OCI-LY7 (cell line): ENCODE measurements around the gene CALN1. TPM values are rescaled to one million over a fixed set of nuclear protein-coding genes. Genes with fewer than 3 reads are reported as not detected.

Experiments used
- BruUV-seq: library from RNA; stranded (reverse); fragments of 400-500 nt; replicated peaks from 2 replicates; lab custom pipeline; 2021; lab: Mats Ljungman, UMichigan
- CTCF ChIA-PET: fragments of 300-600 bp; sonication (Branson Sonifier 250); formaldehyde crosslinking; loops from one replicate; lab custom pipeline; 2022; ENCODE audit warnings: antibody characterized with exemption; ENCODE audit not compliant: unreplicated experiment; lab: Charles Lee
- POLR2A ChIA-PET: fragments of 300-600 bp; sonication (Branson Sonifier 250); formaldehyde crosslinking; loops from one replicate; lab custom pipeline; 2022; ENCODE audit warnings: antibody characterized with exemption; lab: Charles Lee
- DNase-seq: peaks from one replicate; pipeline ENCODE4 v3.0.0-alpha.2; 2015; ENCODE audit warnings: low spot score
- H2AFZ ChIP-seq: fragments of 200-600 bp; sonication (generic), shearing (Covaris generic); 2 replicates; pipeline ENCODE4 v1.6.1; 2014; ENCODE audit warnings: mild to moderate bottlenecking, antibody characterized with exemption, low read length, moderate library complexity
- H3K27ac ChIP-seq: fragments of 200-600 bp; sonication (generic); 2 replicates; pipeline ENCODE4 v1.5.1; 2014; ENCODE audit warnings: mixed run types, low read depth, mild to moderate bottlenecking, moderate library complexity, low read length, inconsistent platforms; ENCODE audit not compliant: poor library complexity, severe bottlenecking
- H3K36me3 ChIP-seq: fragments of 200-600 bp; sonication (generic); 2 replicates; pipeline ENCODE4 v1.6.1; 2014; ENCODE audit warnings: mild to moderate bottlenecking, antibody characterized with exemption, low read length, moderate library complexity, mixed read lengths; ENCODE audit not compliant: insufficient read depth
- H3K4me1 ChIP-seq: fragments of 200-600 bp; sonication (generic); 2 replicates; pipeline ENCODE4 v1.5.1; 2014; ENCODE audit warnings: mild to moderate bottlenecking, low read length; ENCODE audit not compliant: insufficient read depth, poor library complexity, severe bottlenecking
- H3K4me2 ChIP-seq: fragments of 200-600 bp; sonication (generic); 2 replicates; pipeline ENCODE4 v1.6.1; 2014; ENCODE audit warnings: mild to moderate bottlenecking, low read length
- H3K4me3 ChIP-seq: fragments of 200-600 bp; sonication (generic); 2 replicates; pipeline ENCODE4 v1.5.1; 2014; ENCODE audit warnings: mild to moderate bottlenecking, low read depth, low read length; ENCODE audit not compliant: poor library complexity, severe bottlenecking
- H3K79me2 ChIP-seq: fragments of 200-600 bp; sonication (generic); 2 replicates; pipeline ENCODE4 v1.6.1; 2016; ENCODE audit warnings: low read depth, mild to moderate bottlenecking, low read length, moderate library complexity, mixed read lengths; ENCODE audit not compliant: insufficient read depth
- H3K9me2 ChIP-seq: fragments of 200-600 bp; sonication (generic); 2 replicates; pipeline ENCODE4 v1.6.1; 2016; ENCODE audit warnings: mild to moderate bottlenecking, low read length, mixed read lengths; ENCODE audit not compliant: insufficient read depth
- H3K9me3 ChIP-seq: fragments of 200-600 bp; sonication (generic); 2 replicates; pipeline ENCODE4 v1.6.1; 2014; ENCODE audit warnings: mild to moderate bottlenecking, mixed run types, low read length, mixed read lengths
- H4K20me1 ChIP-seq: fragments of 200-600 bp; sonication (generic); 2 replicates; pipeline ENCODE4 v1.6.1; 2014; ENCODE audit warnings: mild to moderate bottlenecking, antibody characterized with exemption, low read length, moderate library complexity, mixed read lengths; ENCODE audit not compliant: insufficient read depth
- EZH2phosphoT487 ChIP-seq: fragments of 200-600 bp; sonication (generic); IDR thresholded peaks from 2 replicates; pipeline ENCODE4 v1.6.1; 2018; ENCODE audit warnings: low read depth, borderline replicate concordance, mild to moderate bottlenecking, mixed run types, antibody characterized with exemption, low read length, moderate library complexity, mixed read lengths
- intact Hi-C: fragments of 100-400 bp; cut with micrococcal nuclease; formaldehyde crosslinking; loops from one replicate; pipeline ENCODE4 v1.10.0; 2022; ENCODE audit not compliant: unreplicated experiment
- total RNA-seq, 2 experiments: library from RNA; depleted of rRNA in 1 of 2; stranded (reverse); fragments of >200 nt in 1 of 2; shearing (Covaris generic) in 1 of 2; gene quantifications; 2 replicates each; pipeline ENCODE4 v1.2.3, GENCODE V29; 2014 to 2022
- TF ChIP-seq, protein P1 (sequence below): fragments of 200-600 bp; sonication (generic); conservative IDR thresholded peaks from 2 replicates; pipeline ENCODE4 v1.5.1; 2014; ENCODE audit warnings: mild to moderate bottlenecking, antibody characterized with exemption, low read length, moderate library complexity, mixed read lengths

Gene CALN1
- total RNA-seq, 2 experiments from 2014 or later = not detected

DNA sequence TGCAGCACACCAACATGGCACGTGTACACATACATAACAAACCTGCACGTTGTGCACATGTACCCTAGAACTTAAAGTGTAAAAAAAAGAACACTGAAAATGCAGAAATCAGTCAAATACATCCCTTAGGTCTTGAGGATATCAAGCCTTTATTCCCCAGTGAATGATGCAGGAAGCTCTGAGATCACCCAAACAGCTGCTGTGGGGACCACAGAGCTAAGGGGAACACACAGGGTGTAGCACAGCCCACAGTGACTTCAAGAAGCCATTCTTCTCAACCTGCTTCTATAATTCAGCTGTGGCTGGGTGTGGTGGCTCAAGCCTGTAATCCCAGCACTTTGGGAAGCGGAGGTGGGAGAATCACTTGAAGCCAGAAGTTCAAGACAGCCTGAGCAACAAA, 314.9 kb downstream of the CALN1 start:
- CTCF ChIA-PET = no interaction called here
- H3K9me3 ChIP-seq = no peaks in the 10 kb centered on the region
- no peak for DNase-seq
- H3K4me3 ChIP-seq = no peak overlapping the region
- no peaks in the 10 kb centered on the region for H3K79me2 ChIP-seq
- H3K4me1 ChIP-seq = no peaks in the 10 kb centered on the region
- intact Hi-C loops = no loop called here
- no peak overlapping the region for H2AFZ ChIP-seq
- no TSS peak for BruUV-seq
- H4K20me1 ChIP-seq = no peaks in the 10 kb centered on the region
- POLR2A ChIA-PET = interaction anchor here (0.6 kb wide), 1 partner anchor 299 kb away, joined by 3 read pairs; no protein-coding TSS in a partner anchor
- H3K27ac ChIP-seq = no peak overlapping the region
- no peak for TF ChIP-seq EZH2phosphoT487
- TF ChIP-seq, protein P1, sequence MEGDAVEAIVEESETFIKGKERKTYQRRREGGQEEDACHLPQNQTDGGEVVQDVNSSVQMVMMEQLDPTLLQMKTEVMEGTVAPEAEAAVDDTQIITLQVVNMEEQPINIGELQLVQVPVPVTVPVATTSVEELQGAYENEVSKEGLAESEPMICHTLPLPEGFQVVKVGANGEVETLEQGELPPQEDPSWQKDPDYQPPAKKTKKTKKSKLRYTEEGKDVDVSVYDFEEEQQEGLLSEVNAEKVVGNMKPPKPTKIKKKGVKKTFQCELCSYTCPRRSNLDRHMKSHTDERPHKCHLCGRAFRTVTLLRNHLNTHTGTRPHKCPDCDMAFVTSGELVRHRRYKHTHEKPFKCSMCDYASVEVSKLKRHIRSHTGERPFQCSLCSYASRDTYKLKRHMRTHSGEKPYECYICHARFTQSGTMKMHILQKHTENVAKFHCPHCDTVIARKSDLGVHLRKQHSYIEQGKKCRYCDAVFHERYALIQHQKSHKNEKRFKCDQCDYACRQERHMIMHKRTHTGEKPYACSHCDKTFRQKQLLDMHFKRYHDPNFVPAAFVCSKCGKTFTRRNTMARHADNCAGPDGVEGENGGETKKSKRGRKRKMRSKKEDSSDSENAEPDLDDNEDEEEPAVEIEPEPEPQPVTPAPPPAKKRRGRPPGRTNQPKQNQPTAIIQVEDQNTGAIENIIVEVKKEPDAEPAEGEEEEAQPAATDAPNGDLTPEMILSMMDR = no peak
- H3K9me2 ChIP-seq = no peaks in the 10 kb centered on the region
- no peak overlapping the region for H3K4me2 ChIP-seq
- no peaks in the 10 kb centered on the region for H3K36me3 ChIP-seq

DNA sequence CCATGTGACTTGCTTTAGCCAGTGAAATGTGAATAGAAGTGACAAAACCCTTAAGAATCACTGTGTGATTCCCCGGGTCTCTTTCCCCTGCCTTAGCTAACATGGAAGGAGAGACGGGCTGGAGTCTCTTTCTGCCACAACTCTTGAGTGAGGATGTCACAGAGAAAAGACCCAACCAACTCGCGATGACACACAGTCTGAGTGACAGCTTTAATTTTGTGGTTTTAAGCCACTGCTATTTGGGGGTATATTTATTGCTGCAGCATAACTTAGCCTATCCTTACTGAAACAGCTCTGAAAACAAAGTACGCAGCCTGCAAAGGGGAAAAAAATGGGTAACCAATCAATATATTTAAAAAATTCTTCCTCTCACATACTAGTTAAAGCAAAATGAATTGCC, 319.4 kb downstream of the CALN1 start:
- Histone ChIP-seq H3K4me1 (no peaks in the 10 kb centered on the region), H3K4me2 (no peak overlapping the region), H3K27ac (no peak overlapping the region), H3K79me2 (no peaks in the 10 kb centered on the region), H2AFZ (no peak overlapping the region), H3K9me3 (no peaks in the 10 kb centered on the region), H3K4me3 (no peak overlapping the region), H4K20me1 (no peaks in the 10 kb centered on the region), H3K9me2 (no peaks in the 10 kb centered on the region), H3K36me3 (no peaks in the 10 kb centered on the region)
- intact Hi-C loops = no loop called here
- DNase-seq = no peak
- no TSS peak for BruUV-seq
- CTCF ChIA-PET = no interaction called here
- POLR2A ChIA-PET = no interaction called here
- TF ChIP-seq, protein P1 = no peak
- TF ChIP-seq EZH2phosphoT487 = no peak

DNA sequence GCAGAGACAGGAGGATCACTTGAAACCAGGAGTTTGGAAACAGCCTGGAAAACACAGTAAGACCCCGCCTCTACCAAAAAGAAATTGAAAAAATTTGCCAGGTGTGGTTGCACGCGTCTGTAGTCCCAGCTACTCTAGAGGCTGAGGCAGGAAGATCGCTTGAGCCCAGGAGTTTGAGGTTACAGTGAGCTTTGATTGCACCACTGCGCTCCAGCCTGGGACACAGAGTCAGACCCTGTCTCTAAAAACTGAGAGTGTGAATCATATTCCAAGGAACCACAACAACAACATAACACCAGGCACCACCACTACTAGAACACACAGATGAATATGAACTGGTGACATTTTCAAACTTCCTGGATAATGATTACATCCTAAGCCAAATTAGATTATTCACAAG, 324.2 kb downstream of the CALN1 start:
- Histone ChIP-seq H4K20me1 (no peaks in the 10 kb centered on the region), H3K79me2 (no peaks in the 10 kb centered on the region), H3K4me3 (no peak overlapping the region), H3K36me3 (no peaks in the 10 kb centered on the region), H3K27ac (no peak overlapping the region), H3K4me2 (no peak overlapping the region), H3K9me2 (no peaks in the 10 kb centered on the region), H3K4me1 (no peaks in the 10 kb centered on the region), H3K9me3 (no peaks in the 10 kb centered on the region), H2AFZ (no peak overlapping the region)
- no peak for DNase-seq
- intact Hi-C loops = no loop called here
- ChIA-PET POLR2A (no interaction called here), CTCF (no interaction called here)
- TF ChIP-seq, protein P1 = no peak
- no peak for TF ChIP-seq EZH2phosphoT487
- no TSS peak for BruUV-seq
